Renal pelvis (tissue), 4 donors: Measurements from ENCODE around the gene ERBB4. TPM values are rescaled to one million over a fixed set of nuclear protein-coding genes. Genes with fewer than 3 reads are reported as not detected.
A peak's percentile ranks its signal among the peaks of the same experiment; 100 is the strongest.

Experiments used
- DNase-seq: peaks from one replicate; pipeline ENCODE4 v3.0.0-alpha.2; 2013
- polyA plus RNA-seq, 3 donors: library from polyadenylated mRNA; unstranded; fragments of 120-200 nt; gene quantifications; one replicate each; pipeline ENCODE4 v1.2.1, GENCODE V29; 2013; ENCODE audit not compliant: insufficient read length in 3 of 3

The ERBB4 gene
- polyA plus RNA-seq, 3 donors = 40.0 to 57.4 (median 49.7) TPM

DNA sequence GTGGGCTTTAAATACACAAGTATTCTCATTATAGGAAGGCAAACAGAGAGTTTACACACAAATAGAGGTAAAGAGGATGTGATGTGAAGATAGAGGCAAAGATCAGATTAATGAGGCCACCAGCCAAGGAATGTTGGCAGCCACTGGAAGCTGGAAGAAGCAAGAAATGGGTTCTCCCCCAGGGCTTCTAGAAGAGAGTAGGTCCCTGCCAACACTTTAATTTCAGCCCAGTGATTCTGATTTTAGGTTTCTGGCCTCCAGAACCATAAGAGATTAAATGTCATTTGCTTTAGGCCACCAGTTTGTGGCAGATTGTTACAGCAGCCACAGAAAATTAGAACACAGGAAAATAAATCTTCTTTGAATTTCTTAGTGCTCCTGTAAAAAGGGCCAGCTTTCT, 1065.5 kb downstream of the ERBB4 start:
- no peak for DNase-seq

DNA sequence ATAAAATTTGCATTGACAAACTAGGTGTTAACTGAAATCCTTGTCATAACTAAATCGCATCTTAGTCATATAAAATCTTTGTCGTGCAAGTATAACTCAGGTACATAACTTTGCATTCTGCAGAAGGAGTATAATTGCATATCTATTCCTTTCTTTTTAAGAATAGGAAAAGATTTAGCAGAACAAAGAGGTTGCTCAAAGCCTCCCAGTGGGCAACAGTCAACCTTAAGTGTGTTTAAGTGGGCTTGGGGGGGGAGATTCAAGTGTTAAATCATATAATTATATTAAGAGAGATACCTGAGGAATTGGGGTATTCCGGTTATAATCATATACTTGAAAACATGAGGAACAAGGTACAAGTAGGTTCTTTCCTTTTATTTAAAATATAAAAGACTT, 1068.9 kb downstream of the ERBB4 start:
- DNase-seq = no peak

DNA sequence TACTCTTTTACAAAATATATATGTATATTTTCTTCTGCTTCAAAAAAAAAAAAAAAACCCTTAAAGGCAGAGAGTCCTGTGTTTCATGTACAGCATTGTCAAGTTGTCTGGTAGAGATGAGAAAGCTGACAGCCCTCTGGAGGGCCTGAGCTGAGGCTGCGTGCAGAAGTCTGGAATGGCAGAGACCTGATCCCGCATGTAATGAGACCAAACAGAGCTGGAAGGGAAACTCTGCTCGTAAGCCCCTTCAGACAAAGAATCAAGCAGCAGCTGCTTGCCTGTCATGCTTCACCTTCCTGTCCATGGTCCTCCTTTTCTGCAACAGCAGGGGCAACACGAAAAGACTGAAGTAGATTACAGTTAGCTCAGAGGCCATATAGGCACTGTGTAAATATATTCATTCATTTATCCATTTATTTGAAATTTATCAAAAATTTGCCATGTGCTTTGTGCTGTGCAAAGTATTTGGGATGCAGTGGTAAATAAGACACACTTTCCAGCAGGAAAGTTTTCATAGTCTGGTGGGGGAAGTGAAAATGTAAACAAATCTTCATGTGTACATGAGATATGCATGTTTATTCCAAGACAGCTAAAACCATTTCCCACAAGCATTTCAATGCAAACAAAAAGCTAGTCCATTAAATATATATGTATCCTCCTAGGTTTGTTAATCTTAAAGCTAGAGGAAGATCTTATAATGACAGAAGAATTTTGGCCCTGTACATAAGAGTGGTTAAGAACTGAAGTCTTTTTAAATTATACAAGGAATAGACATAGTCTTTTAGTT, 1069.5 kb downstream of the ERBB4 start:
- no peak for DNase-seq

DNA sequence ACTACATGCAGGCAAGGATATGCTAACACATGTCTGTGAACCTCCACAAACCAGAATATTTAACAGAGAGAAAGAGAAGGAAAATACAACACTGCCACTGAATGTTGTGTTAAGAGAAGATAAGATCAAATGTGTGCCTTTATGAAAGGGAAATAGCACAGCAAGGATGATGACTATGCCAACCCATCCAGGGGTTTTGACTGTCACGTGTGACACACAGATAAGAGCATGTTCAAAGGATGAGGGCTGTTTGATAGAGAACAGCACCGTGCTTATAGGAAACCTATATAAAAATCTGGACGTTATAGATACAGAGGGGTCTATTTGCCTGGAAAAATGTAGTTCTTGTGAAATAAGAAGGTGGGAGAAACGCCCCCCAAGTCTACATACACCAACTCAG, 1070.4 kb downstream of the ERBB4 start:
- no peak for DNase-seq

DNA sequence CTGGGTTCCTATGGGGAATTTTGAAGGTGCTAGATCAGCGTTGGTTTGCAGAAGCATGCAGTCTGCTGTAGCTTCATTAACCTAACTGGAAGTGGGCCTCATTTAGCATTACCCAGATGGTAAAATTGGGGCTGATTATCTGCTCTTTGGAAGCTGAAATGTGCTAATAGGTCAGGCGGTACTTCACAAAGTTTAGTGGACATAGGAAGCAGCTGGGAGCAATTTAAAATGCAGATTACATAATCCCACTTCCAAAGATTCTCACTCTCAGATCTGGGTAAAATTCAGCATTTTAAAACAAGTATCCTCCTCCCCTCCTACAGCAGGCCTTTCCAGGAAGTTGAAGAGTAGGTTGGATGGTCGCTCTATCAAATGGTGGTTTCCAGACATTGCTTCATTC, 1075.2 kb downstream of the ERBB4 start:
- no peak for DNase-seq

DNA sequence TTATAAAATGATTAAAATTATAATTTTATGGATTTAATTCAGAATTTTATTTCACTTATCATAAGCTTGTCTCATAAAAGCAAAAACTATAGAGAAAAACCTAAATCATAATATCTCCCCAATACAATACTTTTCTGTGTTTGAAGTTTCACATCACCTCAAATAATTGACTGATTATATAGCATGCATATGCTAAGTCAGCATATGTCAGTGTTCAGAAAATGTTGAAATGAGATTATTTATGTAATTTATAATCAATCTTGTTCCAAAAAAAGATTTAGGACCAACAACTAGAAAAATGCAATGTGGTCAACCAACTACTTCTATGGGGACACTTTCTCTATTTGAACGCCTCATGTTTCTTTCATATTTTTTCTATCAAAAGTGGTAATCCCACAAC, 1079.6 kb downstream of the ERBB4 start:
- no peak for DNase-seq

DNA sequence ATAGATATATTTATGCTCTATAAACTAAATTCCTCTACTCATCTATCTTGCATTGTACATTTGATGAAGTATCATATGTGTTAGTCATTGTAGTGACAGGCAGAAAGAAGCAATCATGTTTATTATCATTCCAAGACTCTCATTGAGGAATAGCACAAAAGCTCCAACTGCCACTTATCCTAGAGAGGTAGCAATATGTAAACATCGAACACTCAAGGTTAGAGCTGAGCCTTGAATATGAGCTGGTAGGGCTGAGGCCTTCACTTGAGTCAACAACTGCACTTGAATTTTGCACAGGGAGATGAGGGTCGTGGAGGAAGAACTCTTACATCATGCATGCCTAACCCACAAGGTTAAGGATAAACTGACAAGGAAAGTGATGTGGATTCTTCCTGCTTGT, 1081.3 kb downstream of the ERBB4 start:
- no peak for DNase-seq

DNA sequence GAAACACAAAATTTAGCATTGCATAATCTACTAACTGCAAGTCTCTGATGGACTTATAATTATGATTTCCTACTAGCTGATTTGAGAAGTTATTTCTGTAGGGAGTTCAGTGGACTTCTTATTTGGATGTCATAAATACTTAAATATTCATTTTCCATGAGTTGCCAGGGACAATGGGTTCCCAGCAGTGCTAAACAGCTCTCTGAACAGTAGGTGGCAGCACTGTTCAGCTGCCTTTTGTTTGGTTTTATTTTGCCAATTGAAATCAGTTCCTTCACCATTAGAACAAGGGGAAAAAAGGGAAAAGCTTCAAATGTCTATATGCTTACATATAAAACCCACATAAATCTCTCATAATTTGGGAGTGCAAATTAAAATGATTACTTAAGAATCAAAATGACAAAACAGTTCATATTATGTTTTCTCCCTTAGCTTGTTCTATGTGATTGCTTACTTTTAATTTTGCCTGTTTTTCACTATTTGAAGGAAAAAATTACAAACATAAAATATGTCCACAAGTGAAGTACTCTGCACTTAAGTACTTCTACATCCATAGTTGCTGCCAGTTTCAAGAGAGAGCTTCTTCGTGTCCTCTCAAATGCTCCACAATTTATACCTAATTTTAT, 1083.3 kb downstream of the ERBB4 start:
- peak; percentile 50 for DNase-seq

DNA sequence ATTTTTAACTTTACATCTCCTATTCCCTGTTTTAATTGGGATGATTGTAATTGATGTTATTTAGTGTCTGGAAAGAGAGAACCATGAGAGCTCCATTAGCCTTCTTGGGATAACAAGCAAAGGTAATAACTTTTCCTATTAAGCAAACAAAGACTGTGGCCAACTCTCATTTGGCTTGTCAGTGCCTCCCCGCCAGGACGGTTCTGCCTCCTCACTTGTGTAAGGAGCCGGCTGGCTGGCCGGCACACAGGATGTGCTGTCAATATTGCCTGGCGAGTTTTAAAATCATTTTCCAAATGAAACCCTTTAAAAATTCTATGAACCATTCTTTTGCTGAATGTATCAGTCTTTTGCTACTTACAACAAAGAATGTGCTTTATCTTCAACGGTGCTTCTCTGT, 1083.9 kb downstream of the ERBB4 start:
- peak; percentile 10 for DNase-seq

DNA sequence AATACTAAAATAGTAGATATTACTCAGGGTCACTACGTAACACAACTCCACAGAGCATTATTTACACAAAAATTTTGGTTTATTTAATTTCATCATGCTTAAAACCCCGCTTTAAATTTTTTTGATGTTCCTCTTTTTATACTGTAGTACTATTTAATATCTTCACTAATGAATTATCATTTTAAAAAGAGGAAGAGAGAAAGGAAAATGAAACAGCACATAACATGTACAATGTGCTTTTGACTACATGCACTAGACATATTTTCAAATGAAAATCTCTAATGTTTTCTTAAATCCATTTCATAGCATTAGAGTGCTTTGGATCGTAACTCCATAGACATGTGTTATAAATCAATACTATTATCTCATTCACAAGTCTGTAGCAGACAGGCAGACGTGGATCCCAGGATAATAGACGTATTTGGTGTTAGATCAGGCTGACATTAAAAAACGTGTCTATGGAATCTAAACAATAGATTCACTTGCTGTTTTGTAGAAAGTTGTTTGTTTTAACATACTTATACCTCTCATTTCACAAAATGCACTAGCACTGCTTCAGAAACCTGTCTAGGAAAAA, 1085.2 kb downstream of the ERBB4 start:
- DNase-seq = no peak

DNA sequence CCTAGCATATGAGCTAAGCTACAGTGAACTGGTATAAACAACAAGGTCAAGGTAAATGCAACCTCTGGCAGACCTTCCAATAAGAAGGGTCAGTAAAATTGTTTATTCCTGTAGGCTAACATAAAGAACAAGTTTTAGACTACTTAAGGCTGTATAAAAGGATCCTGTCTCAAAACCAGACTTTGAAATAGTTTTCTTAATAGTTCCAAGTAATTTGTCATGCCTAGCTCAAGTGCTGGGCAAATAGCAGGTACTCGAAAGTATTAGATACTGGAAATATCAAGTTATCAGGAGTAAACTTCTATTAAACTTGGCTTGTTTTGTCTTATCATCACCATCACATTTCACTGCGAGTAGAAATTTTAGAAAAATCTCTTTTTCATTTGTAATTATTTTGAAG, 1087.0 kb downstream of the ERBB4 start:
- no peak for DNase-seq

DNA sequence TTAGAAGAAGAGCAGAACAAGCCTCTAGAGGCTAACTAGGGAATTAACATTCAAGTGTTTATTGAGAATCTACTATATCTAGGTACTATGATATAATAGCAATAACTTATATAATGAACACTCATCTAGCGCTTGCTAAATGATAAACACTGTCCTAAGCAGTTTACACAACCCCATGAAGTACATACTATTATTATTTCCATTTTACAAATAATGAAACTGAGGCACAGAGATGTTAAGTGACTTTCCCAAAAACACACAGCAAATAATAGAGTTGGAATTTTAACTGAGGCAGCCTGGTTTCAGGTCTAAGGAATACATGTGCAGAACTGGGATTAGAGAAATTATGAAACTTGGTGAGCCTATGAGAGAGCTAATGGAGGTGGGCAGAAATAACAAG, 1088.8 kb downstream of the ERBB4 start:
- no peak for DNase-seq

DNA sequence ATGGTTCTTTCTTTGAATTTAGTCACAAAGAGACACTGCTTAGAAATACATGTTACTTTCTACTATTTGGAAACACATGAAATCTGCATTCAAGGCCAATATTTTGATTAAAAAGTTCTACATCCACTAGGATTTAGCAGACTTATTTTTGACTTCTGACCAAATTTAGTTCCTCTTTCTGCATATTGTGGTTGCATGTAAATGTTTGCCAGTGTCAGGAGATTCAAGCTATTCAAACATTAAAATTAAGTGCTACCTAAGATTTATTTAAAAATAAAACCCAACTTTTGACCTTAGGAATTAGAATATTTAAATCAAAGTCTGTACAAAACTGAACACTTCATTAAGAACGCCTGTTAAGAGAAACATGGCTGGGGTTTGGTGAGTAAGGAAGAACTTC, 1091.1 kb downstream of the ERBB4 start:
- no peak for DNase-seq

DNA sequence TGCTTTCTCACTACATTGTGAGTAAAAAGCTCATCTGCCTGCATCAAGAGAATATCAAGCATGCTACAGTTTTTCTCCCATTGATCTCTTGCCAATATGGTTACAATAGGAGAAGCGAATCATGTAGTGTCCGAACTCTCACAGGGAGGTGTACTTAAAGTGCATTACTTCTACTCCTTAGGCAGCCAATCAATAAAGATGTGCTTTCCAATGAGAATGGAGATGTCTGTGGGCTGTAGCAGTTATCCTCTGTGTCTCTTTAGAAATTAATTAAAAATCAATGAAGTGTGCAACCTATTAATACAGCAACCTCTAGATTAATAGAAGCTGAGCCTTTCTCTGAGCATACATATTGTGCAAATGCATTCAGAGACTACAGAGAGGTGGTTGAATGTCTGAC, 1098.5 kb downstream of the ERBB4 start:
- DNase-seq = no peak

DNA sequence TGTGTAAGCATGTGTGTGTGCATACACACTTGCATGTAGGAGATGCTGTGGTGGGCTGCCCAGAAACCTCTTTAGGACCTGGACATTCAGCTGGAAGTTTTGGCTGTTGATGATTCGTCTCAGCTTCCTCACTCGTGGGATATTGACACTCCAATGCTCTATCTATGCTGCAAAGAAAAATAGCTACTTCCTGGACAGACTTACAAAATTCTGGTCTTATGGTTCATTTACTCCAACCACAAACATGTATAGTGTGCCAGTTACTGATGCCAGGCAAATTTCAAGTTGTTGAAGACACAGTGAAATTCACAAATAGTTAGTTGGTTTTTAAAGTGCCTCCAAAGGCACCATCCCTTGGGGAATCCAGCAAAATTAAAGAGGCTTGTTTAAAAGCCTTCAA, 1099.6 kb downstream of the ERBB4 start:
- no peak for DNase-seq

DNA sequence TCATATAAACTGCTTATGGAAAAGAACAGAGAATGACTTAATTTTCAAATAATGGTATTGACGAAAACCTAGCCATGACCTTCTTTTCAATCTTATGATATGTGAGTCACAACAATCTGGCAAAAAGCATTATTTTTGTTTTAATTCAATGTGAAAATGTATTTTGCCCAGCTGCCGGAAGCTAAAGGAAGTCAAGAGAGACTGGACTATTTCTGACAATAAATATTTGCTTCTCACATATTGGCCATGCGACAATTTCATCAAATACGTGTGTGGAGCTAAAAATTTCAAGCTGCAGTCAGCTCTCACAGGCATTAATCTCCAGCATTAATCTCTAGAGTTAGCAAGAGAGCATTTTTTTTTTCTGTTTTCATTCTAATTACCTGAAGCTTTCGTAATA, 1101.2 kb downstream of the ERBB4 start:
- DNase-seq = no peak

DNA sequence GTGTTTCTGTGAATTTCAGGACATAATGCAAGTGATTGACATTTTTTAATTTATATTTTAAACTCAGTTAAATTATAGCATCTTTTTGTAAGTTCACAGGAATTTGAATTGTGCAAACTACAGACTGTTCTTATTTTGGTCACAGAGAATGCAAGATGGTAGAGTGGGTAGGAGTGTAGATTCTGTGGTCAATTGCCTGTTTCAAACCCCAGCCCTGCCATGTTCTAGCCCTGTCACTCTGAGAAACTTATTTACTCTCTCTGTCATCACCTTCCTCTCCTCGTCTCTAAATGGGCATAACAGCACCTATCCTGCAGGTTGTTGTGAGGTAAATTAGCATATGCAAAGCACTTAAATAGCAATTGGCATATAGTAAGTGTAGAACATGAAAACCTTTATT, 1102.4 kb downstream of the ERBB4 start:
- DNase-seq = no peak

DNA sequence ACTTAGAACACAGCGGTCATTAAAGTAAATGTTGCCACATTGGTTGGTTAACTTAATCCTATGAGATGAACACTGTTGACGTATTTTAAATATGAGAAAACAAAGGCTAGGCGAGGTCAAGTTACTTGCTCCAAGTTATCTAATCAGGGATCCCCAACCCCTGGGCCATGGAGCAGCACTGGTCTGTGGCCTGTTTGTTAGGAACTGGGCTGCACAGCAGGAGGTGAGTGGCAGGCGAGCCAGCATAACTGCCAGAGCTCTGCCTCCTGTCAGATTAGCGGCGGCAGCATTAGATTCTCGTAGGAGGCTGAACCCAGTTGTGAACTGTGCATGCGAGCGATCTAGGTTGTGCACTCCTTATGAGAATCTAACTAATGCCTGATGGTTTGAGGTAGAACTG, 1103.3 kb downstream of the ERBB4 start:
- DNase-seq = no peak

DNA sequence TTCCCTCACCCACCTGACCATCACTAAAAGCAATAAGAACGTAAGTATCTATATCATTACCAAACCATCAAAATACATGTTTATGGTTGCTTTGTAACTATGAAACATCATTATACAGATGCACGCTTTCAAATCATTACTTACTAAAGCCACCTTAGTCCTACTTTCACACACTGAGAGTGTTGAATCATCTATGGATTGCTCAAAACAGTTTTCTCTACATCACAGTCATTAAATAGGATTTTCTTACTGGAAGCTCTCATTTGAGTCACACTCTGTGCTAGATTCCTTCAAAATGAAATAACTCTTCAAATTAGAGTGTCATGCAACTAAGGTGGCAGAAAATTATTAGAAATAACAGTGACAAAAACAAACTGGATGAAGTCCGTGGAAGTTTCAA, 1103.8 kb downstream of the ERBB4 start:
- no peak for DNase-seq

DNA sequence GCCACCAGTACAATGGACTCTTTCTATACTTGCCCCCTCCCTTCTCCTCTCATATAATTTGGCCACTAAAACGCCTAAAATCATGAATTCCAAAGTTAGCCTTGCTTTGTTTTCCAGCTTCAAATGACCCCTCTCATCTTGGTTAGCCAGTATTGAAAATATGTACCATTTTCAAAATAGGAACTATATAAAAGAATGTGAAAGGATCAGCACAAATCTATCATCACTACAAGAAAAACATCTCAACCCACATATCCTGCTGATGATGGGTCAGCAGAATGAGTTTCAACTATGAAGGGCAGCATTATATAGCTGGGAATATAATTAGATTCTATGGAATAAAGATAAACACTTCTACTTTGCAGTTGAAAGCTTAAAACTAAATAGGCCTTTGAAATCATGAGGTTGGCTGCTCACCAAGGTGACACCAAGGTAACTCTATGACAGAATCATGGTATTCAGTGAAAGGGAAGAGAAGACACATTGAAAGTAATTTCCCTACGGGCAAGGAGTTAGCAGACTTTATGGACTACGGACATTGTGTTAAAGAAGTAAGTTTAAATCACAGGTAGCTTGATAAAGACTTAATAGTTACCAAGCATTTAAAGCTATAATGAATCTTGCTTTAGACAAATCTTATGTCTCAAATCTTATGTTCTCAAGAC, 1109.2 kb downstream of the ERBB4 start:
- DNase-seq = no peak

DNA sequence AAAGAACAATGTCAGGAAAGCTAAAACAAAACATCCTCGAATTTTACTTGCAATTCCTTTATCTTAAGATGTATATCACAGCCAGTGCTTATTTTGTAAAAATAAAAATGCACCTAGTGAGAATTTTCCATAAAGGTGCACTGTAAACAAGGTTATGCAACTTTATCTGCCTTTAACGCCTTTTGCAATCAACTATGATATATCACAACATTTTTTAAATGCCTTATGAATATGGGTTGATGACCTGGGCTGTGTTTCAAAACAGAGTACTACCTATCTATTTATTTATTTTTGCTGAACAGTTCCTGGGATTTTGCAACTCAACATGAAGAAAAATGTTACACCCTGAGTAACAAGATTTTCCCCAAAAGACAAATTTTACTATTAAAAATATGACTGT, 1112.4 kb downstream of the ERBB4 start:
- no peak for DNase-seq

DNA sequence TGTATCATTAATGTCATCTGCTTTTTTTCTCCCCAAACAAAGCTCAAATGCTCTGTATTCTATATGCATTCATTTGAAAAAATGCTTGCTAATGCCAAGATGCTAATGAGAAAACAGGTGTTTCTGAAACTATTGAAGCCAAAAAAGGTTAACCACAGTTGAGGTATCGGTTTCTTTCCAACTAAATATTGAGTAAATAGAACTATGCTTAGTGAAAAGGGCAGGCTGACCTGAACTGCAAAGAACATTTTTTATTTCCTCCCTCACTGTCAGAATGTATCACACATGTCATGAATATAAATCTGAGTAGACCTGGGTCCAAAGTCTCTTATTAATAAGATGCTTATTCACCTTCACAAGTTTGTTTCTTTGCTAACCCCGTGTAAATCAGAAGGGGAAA, 1115.6 kb downstream of the ERBB4 start:
- DNase-seq = no peak

DNA sequence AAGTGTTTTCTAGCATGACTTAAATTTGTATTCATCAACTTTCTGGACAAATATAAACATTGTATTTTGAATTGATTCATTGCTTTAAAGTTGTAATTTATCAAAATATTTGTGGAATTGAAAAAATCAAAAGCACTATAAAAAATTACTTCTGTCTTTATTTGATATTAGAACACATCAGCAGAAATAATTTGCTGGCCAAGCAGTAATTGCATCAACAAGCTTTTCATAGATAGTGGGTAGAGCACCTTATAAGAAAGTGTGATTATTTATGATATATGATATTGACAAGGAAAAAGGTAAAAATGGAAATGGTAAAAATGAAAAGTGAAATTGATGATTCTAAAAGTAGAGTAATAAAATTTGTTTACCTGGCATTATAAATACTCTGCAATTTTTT, 1121.1 kb downstream of the ERBB4 start:
- no peak for DNase-seq
